Mucosa of descending colon (tissue), 3 donors: ENCODE data around the gene PGGHG. TPM values are rescaled to one million over a fixed set of nuclear protein-coding genes. Genes with fewer than 3 reads are reported as not detected.

ENCODE experiments used
- ATAC-seq: fragments of 200-7000 bp; cut with Tn5 transposase; one replicate; pipeline ENCODE4 v1.9.1; 2020; ENCODE audit warnings: mild to moderate bottlenecking, moderate library complexity
- DNase-seq, 3 donors: peaks; one replicate each; pipeline ENCODE4 v3.0.0-alpha.2; 2020
- H3K36me3 ChIP-seq: fragments of 200-600 bp; one replicate; pipeline ENCODE4 v1.8.0; 2021; ENCODE audit warnings: low read depth, mild to moderate bottlenecking
- H3K4me1 ChIP-seq: fragments of 200-600 bp; one replicate; pipeline ENCODE4 v1.8.0; 2021; ENCODE audit warnings: low read depth, mild to moderate bottlenecking
- H3K4me3 ChIP-seq: fragments of 200-600 bp; one replicate; pipeline ENCODE4 v1.8.0; 2021; ENCODE audit warnings: mild to moderate bottlenecking
- H3K9me3 ChIP-seq: fragments of 200-600 bp; one replicate; pipeline ENCODE4 v1.8.0; 2021; ENCODE audit warnings: mild to moderate bottlenecking
- intact Hi-C, 2 donors: fragments of 100-400 bp; cut with DNase I in 1 of 2; cut with micrococcal nuclease in 1 of 2; formaldehyde crosslinking; loops; one replicate each; pipeline versions ENCODE4 v1.11.0 to v1.11.1; 2022; cut with DNase I, micrococcal nuclease
- long read RNA-seq, 2 donors: library from polyadenylated mRNA; unstranded; transcript quantifications; one replicate each; pipeline ENCODE4 v2.0.0, GENCODE V29; 2019 to 2021
- total RNA-seq, 3 donors: library from RNA; stranded (reverse); fragmentation: NEBNext Ultra II Directional in 2 of 3; extraction: Animal tissue kit (Norgen Biotek cat#: 25700) in 2 of 3; gene quantifications; one replicate each; pipeline versions ENCODE4 v1.2.1 to v1.2.4, GENCODE V29; 2021 to 2023
- TF ChIP-seq, protein P1 (sequence below): fragments of 200-600 bp; IDR thresholded peaks from one replicate; pipeline ENCODE4 v1.8.0; 2022; ENCODE audit warnings: antibody characterized with exemption, mild to moderate bottlenecking
- donor health status: DM: no; HTN: no; CAD: no; lungs with moderate emphysema.
- donor health status: DM: no; HTN: no; CAD: no.
- donor health status: DM: no; HTN: yes; CAD: no.

PGGHG gene
- total RNA-seq: 10 to 100 TPM; 21.2 to 37.1 (median 29.7) TPM
- long read RNA-seq, donor 1, partial matches to known transcripts: 23 of 56 reads
- long read RNA-seq, donor 1, other reads (novel, unspliced or antisense): 33 of 56 reads
- long read RNA-seq, donor 2, partial matches to known transcripts: 0 of 2 reads
- long read RNA-seq, donor 2, other reads (novel, unspliced or antisense): 2 of 2 reads

DNA sequence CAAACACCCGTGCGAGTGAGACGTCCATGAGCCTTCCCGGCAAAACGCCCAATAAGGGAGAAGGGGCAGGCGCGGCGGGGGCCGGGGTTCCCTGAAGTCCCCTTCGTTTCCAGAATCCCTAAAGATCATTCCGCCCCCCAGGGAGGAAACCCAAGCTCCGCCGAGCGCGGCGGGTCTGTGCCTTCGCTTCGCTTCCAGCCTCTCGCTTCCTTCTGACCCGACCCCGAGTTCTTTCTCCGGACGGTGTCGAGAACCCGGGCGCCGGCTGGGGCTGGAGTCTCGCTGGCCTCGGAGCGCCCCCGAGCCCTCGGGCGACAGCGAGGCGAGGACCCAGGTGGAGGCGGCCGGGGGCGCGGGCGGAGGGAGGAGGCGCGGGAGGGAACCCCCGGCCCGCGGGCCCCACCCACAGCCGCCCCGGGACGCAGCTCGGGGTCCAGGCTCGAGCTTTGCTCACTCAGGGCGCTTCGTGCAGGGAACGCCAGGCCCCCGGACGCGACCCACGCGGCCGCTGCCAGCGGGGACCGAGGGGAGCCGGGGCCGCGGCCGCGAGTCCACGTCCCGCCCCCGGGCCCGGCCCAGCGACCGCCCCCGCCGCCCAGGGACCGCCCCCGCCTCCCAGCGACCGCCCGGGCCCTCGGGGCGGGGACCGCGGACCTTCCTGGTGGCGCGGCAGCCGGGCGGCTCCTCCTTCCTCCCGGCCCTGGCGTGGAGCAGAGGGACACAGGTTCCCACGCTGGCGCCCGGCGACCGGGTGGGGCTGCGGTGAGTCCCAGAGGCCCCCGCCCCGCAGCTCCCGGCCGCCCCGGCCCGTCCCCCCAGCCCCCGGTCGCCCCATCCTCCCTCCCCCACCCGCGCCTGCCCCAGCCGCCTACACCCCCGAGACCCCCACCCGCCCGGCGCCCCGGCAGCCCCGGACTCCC is at the start of gene PGGHG:
Gene PGGHG, plus strand, starts transcription at position 649 of the 920 bp plus-strand sequence. CDS start 691 bp downstream, outside the sequence.
- peak within 1 kb of the TSS; percentile 19 for H3K4me3 ChIP-seq
- H3K4me1 ChIP-seq: peaks cover 14% of the 10 kb centered on the region
- no peaks in the 10 kb centered on the region for H3K36me3 ChIP-seq
- ATAC-seq: peak; percentile 90
- intact Hi-C loops: no loop called here
- no peaks in the 10 kb centered on the region for H3K9me3 ChIP-seq
- TF ChIP-seq, protein P1, sequence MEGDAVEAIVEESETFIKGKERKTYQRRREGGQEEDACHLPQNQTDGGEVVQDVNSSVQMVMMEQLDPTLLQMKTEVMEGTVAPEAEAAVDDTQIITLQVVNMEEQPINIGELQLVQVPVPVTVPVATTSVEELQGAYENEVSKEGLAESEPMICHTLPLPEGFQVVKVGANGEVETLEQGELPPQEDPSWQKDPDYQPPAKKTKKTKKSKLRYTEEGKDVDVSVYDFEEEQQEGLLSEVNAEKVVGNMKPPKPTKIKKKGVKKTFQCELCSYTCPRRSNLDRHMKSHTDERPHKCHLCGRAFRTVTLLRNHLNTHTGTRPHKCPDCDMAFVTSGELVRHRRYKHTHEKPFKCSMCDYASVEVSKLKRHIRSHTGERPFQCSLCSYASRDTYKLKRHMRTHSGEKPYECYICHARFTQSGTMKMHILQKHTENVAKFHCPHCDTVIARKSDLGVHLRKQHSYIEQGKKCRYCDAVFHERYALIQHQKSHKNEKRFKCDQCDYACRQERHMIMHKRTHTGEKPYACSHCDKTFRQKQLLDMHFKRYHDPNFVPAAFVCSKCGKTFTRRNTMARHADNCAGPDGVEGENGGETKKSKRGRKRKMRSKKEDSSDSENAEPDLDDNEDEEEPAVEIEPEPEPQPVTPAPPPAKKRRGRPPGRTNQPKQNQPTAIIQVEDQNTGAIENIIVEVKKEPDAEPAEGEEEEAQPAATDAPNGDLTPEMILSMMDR: no peak
- DNase-seq: peak; percentile 83 to 88 (median 88)

- DNase-seq (no peak), ATAC-seq (no peak)
- TF ChIP-seq, protein P1: no peak
- no peaks in the 10 kb centered on the region for H3K9me3 ChIP-seq
- no peak overlapping the region for H3K4me3 ChIP-seq
- H3K4me1 ChIP-seq: peaks cover 13% of the 10 kb centered on the region
- H3K36me3 ChIP-seq: peaks cover 9% of the 10 kb centered on the region
- intact Hi-C loops: no loop called here
Measured at GRCh38 chr11:240315-240714, 48.6 kb upstream of the PGGHG start.

- Histone ChIP-seq H3K36me3 (peaks cover 9% of the 10 kb centered on the region), H3K9me3 (no peaks in the 10 kb centered on the region), H3K4me3 (no peak overlapping the region), H3K4me1 (peaks cover 10% of the 10 kb centered on the region)
- DNase-seq (no peak), ATAC-seq (no peak)
- TF ChIP-seq, protein P1: no peak
- intact Hi-C loops: no loop called here
Measured at GRCh38 chr11:241634-242033, 47.3 kb upstream of the PGGHG start.

GRCh38 chr11:244376-244775 is 44.5 kb upstream of the PGGHG start:
- ATAC-seq (no peak), DNase-seq (no peak)
- no peak overlapping the region for H3K4me3 ChIP-seq
- intact Hi-C loops: no loop called here
- peaks cover 24% of the 10 kb centered on the region for H3K36me3 ChIP-seq
- H3K9me3 ChIP-seq: no peaks in the 10 kb centered on the region
- TF ChIP-seq, protein P1: no peak
- H3K4me1 ChIP-seq: no peaks in the 10 kb centered on the region

DNA sequence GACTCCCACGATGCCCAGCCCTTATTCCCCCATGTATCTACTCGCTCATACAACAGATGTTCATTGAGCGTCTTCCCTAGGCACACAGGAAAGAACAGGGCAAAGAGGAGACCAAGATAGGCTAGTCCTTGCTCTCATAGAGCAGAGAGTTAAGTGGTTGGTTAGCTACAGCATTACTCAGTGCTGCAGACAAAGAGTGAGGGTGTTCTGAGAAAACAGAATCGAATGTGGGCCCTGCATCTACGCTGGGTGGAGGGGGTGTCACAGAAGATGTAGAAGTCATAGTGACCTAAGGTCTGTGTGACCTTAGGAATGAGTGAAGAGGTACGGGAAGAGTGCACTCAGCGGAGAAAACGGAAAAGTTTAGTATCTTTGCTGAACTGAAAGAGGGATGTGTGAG is 39.9 kb upstream of the PGGHG start:
- intact Hi-C loops: no loop called here
- TF ChIP-seq, protein P1: no peak
- ATAC-seq: no peak
- Histone ChIP-seq H3K36me3 (peaks cover 19% of the 10 kb centered on the region), H3K4me1 (no peaks in the 10 kb centered on the region), H3K4me3 (no peak overlapping the region), H3K9me3 (no peaks in the 10 kb centered on the region)
- no peak for DNase-seq
